Measurements from ENCODE around the gene TPRG1L.
A peak's percentile ranks its signal among the peaks of the same experiment; 100 is the strongest.
"Not testable (repeated sequence)": the region's sequence is repeated elsewhere in the genome, so short reads cannot be mapped to it uniquely, and the experiment has no call there.

Gene TPRG1L

DNA sequence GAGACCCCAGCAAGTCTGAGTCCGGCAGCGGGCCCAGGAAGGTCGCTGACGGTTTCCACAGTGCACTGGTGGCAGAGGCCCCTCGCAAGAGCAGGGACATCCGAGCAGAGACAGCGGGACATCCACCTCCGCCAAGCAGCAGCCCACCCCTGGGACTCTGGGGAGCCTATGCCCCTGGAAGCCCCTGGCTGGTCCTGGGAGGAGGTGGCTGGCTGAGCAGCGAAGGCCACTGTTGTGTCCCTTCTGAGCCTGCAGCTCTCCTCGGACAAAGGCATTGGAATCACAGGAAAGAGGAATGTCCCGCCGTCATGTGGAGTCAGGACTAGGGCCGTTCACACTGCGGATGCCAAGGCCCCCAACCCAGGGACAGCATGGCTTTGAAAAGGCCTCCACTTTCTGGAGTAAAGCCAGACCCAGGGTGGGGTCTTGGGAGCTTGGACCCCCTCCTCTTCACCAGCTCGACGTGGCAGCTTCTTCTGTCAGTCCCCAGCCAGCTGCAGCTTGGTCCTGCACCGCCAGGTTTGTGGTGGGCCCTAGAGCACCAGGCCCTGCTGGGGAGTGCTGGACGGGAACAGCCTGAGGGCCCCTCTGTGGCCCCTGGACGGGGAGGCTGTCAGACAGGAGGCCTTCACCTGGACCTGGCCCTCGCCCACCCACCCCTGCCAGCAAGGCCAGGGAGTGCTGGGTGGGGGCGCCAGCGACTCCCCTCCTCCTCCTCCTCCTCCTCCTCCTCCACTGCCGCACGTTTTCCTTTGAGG lies 14.9 kb upstream of the TPRG1L start:
- no peak for DNase-seq

DNA sequence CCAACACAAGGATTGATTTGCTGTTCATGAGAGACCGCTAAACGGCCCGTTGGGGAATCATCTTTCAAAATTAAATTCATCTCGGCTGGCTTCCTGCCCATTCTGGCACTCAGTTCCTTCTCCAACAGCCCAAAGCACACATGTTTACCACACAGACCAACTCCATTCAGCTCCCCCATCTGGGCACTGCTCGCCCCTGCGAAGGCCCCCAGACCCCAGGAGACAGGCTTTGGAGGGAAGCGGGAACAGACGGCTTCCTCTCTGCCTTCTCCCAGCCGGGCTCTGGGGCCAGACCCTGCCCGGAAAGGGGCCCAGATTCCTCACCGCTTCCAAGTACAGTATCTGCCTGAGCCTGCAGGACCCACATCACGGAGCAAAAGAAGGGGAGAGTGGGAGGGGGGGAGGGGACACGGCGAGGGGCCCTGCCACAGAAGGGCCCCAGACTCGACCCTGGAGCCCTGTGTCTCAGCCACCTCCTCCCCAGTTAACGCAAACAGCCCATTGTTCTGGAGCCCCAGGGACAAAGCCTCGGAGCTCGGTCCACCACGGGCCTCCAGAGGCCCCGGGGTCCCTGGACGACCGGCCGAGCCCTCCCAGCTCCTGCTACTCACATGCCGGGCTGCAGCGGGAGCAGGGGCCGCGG lies 14.2 kb upstream of the TPRG1L start:
- DNase-seq = peak; percentile 35

DNA sequence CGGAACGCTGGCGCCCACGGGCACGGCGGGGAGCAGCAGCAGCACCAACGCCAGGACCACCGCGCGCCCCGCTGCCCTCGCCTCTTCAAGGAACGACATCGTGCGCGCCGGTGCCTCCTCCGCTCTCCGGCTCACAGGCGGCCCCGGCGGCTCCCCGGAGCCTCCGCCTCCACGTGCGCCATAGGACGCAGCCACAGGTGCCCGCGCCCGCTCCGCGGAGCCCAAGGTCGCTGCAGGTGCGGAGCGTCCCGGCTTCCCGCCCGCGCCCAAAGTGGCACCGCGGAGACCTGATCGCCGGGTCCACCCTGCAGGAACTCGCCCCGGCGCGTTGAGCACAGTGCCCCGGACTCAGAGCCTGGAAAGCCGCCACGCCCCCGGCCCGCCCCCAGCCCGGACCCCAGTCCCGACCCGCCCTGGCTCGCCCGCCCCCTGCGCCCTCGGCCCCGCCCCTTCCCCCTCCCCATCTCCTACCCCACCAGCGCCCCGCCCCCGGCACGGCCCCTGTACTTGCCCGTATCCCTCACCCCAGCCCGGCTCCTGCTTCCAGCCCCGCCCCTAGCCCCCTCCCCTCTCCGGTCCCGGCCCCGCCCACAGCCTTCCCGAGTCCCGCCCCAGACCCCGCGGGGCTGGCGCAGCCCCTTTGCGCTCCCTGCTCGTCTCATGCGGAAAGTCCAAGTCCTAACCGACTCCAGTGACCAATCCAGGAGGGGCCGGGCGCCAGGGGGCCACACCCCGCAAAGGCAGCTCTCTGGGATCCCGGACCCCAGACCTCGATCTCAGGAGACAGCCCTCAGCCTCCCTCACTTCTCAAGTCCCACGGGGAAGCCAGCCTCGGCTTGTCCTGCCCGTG lies 13.4 kb upstream of the TPRG1L start, which contains the start of gene MEGF6:
Gene MEGF6 (minus strand): TSS at position 339 of the 850 bp plus-strand sequence. CDS start 240 bp downstream, at position 99.
- peak; percentile 43 for DNase-seq

GRCh38 chr1:3612123-3612522 lies 12.7 kb upstream of the TPRG1L start:
- DNase-seq = no peak

- DNase-seq = no peak
Observed at GRCh38 chr1:3614755-3615742, 9.8 kb upstream of the TPRG1L start.

DNA sequence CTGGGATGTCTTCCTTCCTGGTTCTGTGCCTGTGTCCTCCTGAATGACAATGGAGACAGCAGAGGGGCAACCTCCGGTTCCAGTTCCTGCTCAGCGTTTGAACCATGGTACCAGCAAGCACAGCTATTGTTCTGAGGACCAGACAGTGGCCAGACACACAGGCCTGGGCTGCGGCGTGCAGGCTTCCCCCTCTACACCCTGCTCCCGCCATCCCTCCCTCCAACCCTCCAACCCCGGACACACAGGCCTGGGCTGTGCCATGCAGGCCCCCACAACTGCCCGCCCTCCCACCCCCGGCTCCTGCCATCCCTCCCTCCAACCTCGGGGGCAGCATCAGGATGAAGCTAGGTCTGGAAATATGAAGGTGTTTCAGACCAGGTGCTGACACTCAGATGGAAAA lies 8.0 kb upstream of the TPRG1L start:
- no peak for DNase-seq

- no peak for DNase-seq
Observed at GRCh38 chr1:3617806-3618345, 6.9 kb upstream of the TPRG1L start.

- no peak for DNase-seq
Observed at GRCh38 chr1:3618531-3618880, 6.3 kb upstream of the TPRG1L start.

DNA sequence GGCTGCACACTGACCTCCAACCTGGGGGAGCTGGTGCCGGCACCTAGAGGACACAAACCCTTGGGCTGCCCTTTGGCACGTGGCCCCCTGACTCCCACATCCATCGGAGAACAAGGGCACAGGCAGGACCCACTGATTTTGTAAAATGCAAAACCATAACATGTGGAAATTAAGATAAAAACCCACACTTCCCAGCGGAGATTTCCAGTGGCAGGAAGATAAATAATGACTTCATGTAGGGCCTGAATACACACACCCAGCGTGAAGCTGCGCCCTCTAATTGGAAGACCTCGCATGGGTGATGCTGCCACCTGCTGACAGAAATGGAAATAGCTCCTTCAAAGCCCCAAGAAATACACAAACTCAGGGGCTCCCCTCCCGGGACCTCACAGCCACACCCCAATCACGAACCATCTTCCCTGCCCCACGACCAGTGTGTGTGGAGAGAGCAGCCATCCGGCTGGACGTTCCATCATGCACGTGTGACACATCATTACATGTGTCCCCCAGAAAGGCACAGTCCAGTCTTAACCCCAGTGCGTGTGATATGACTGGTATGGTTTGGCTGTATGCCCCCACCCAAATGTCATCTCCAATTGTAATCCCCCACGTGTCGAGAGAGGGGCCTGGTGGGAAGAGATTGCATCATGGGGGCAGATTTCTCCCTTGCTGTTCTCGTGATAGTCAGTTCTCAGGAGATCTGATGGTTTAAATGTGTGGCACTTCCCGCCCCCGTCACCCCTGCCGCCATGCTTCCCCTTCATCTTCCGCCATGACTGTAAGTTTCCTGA lies 5.7 kb upstream of the TPRG1L start:
- peak; percentile 73 for DNase-seq

DNA sequence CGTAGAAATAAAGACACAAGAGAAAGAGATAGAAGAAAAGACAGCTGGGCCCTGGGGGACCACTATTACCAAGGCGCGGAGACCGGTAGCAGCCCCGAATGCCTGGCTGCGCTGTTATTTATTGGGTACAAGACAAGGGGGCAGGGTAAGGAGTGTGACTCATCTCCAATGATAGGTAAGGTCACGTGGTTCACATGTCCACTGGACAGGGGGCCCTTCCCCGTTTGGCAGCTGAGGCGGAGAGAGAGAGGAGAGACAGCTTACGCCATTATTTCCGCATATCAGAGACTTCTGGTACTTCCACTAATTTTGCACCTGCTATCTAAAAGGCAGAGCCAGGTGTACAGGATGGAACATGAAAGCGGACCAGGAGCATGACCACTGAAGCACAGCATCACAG lies 4.1 kb upstream of the TPRG1L start:
- no peak for DNase-seq

- peak; percentile 31 for DNase-seq
Observed at GRCh38 chr1:3621151-3621671, 3.6 kb upstream of the TPRG1L start.

GRCh38 chr1:3622102-3622501 lies 2.7 kb upstream of the TPRG1L start:
- DNase-seq = not testable (repeated sequence)

- no peak for DNase-seq
Observed at GRCh38 chr1:3623441-3624199, 1.2 kb upstream of the TPRG1L start.

DNA sequence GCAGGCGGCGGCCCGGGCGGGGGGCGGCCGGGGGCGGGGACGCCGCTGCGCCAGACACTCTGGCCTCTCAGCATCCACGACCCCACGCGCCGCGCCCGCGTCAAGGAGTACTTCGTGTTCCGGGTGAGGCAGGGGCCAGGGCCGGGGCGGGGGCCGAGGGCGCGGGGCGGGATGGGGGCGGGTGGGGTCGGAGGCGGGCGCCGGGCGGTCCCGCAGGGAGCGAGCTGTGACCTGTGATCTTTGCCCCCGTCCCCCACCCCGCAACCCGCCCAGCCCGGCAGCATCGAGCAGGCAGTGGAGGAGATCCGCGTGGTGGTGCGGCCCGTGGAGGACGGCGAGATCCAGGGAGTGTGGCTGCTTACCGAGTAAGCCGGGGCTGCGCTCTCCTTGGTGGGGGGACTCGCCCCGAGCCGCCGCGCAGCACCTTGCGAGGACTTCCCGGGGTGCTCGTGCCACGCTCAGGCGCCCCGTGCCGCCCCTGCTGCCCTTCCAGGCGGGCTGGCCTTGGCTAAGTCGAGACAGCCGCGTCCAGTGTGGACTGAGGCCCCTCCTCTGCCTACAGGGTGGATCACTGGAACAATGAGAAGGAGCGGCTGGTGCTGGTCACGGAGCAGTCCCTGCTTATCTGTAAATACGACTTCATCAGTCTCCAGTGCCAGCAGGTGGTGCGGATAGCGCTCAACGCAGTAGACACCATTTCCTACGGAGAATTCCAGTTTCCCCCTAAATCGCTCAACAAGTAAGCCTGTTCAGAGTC lies 514 bp downstream of the TPRG1L start:
- DNase-seq = no peak

DNA sequence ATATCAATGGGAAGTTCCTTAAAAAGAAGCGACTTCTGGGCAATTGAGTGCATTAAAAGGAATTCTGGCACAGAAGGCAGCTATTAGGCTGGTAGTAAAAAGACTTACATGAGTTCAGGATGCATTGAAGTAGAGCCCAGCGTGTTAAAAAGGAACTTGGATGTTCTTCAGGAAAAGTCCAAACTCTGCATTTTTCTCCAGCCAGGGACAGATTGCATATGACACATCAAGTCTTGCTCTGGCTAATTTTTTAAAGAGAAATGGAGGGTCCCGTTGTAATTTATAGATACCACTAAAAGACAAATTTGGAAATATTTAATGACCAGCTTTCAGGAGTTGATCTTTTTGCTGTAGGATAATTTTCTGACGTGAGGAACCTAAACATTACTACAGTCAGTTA lies 1.2 kb downstream of the TPRG1L start:
- no peak for DNase-seq

DNA sequence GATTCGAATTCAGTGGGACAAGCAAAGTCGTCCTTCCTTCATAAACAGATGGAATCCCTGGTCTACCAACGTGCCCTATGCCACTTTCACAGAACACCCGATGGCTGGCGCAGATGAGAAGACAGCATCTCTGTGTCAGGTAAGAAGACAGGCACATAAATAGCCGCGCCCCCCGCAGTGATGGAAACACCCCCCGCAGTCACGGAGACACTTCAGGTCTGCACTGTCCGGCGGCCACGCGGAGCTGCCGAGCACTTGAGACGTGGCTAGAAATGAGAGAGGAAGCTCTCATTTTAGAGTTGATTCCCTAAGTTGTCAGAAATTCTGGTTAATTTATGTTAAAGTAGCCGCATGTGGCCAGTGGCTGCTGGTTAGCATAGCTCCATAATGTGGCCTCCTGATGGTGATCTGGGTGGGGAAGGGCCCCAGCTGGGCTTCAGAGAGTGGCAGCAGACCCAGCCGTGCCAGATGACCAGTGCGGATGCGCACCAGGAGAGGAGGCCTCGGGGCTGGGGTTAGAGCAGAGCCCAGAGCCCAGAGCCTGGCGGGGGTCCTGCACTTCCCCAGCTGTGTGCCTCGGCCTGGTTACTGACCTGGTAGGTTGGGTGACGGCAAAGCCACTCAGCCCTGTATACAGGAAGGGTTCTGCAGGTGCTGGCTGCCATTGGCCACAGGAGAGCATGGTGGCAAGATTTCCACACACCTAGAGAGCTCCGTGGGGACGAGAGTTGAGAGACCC lies 2.9 kb downstream of the TPRG1L start:
- DNase-seq = no peak

- no peak for DNase-seq
Observed at GRCh38 chr1:3628445-3628844, 3.6 kb downstream of the TPRG1L start.

GRCh38 chr1:3629561-3630160 lies 4.8 kb downstream of the TPRG1L start:
- no peak for DNase-seq

Measured in fibroblast of skin of right biceps (primary cell).